Ishikawa (cell line): Measurements from ENCODE around the gene TMEM272.

Experiments
- CEBPB ChIP-seq: IDR thresholded peaks from 2 replicates; pipeline ENCODE4 v1.6.1; 2012
- CREB1 ChIP-seq: IDR thresholded peaks from 2 replicates; pipeline ENCODE4 v1.6.1; 2012; ENCODE audit warnings: low read depth
- EGR1 ChIP-seq: IDR thresholded peaks from 2 replicates; pipeline ENCODE4 v1.6.1; 2012
- EP300 ChIP-seq: IDR thresholded peaks from 2 replicates; pipeline ENCODE4 v1.6.1; 2012; ENCODE audit warnings: borderline replicate concordance
- FOXM1 ChIP-seq: IDR thresholded peaks from 2 replicates; pipeline ENCODE4 v1.6.1; 2012; ENCODE audit warnings: low read depth, borderline replicate concordance
- MAX ChIP-seq: IDR thresholded peaks from 2 replicates; pipeline ENCODE4 v1.6.1; 2012
- NFIC ChIP-seq: IDR thresholded peaks from 2 replicates; pipeline ENCODE4 v1.6.1; 2012
- RAD21 ChIP-seq: IDR thresholded peaks from 2 replicates; pipeline ENCODE4 v1.6.1; 2012; ENCODE audit warnings: low read depth
- REST ChIP-seq: IDR thresholded peaks from 2 replicates; pipeline ENCODE4 v1.6.1; 2012; ENCODE audit warnings: low read depth, mild to moderate bottlenecking
- TAF1 ChIP-seq: IDR thresholded peaks from 2 replicates; pipeline ENCODE4 v1.6.1; 2012; ENCODE audit warnings: low read depth, mild to moderate bottlenecking
- TCF12 ChIP-seq: IDR thresholded peaks from 2 replicates; pipeline ENCODE4 v1.6.1; 2012; ENCODE audit warnings: low read depth
- TEAD4 ChIP-seq: IDR thresholded peaks from 2 replicates; pipeline ENCODE4 v1.6.1; 2012
- USF1 ChIP-seq: IDR thresholded peaks from 2 replicates; pipeline ENCODE4 v1.6.1; 2012
- YY1 ChIP-seq: IDR thresholded peaks from 2 replicates; pipeline ENCODE4 v1.6.1; 2012; ENCODE audit warnings: low read depth
- ZBTB7A ChIP-seq: IDR thresholded peaks from 2 replicates; pipeline ENCODE4 v1.6.1; 2012; ENCODE audit warnings: low read depth

TMEM272 gene

GRCh38 chr13:51833980-51834379 lies 11.0 kb downstream of the TMEM272 start:
- TF ChIP-seq TEAD4: no peak
- no peak for TF ChIP-seq MAX
- no peak for TF ChIP-seq USF1
- TF ChIP-seq TCF12: no peak
- no peak for TF ChIP-seq ZBTB7A
- no peak for TF ChIP-seq RAD21
- no peak for TF ChIP-seq REST
- TF ChIP-seq NFIC: no peak
- TF ChIP-seq CEBPB: no peak

- peak; percentile 52 for TF ChIP-seq RAD21
- TF ChIP-seq FOXM1: no peak
- TF ChIP-seq NFIC: no peak
- no peak for TF ChIP-seq YY1
- no peak for TF ChIP-seq EP300
- TF ChIP-seq MAX: no peak
- TF ChIP-seq TAF1: no peak
Observed at GRCh38 chr13:51832471-51833152, 12.4 kb downstream of the TMEM272 start.

- no peak for TF ChIP-seq REST
- no peak for TF ChIP-seq EGR1
- no peak for TF ChIP-seq YY1
- TF ChIP-seq MAX: no peak
- TF ChIP-seq ZBTB7A: no peak
- TF ChIP-seq NFIC: no peak
- TF ChIP-seq USF1: no peak
- TF ChIP-seq EP300: no peak
- no peak for TF ChIP-seq RAD21
- no peak for TF ChIP-seq CREB1
- no peak for TF ChIP-seq TAF1
- TF ChIP-seq TCF12: no peak
- no peak for TF ChIP-seq FOXM1
- no peak for TF ChIP-seq TEAD4
- TF ChIP-seq CEBPB: no peak
Observed at GRCh38 chr13:51831519-51831918, 13.5 kb downstream of the TMEM272 start.

- TF ChIP-seq TAF1 (no peak), RAD21 (no peak), EP300 (no peak), USF1 (no peak), EGR1 (no peak)
Observed at GRCh38 chr13:51829568-51829899, 15.4 kb downstream of the TMEM272 start.

- TF ChIP-seq RAD21: no peak
- TF ChIP-seq MAX: no peak
- TF ChIP-seq YY1: no peak
- TF ChIP-seq CEBPB: no peak
- no peak for TF ChIP-seq FOXM1
- no peak for TF ChIP-seq TCF12
- no peak for TF ChIP-seq EP300
- TF ChIP-seq REST: no peak
- TF ChIP-seq NFIC: no peak
- no peak for TF ChIP-seq EGR1
- no peak for TF ChIP-seq ZBTB7A
- TF ChIP-seq TEAD4: no peak
- no peak for TF ChIP-seq TAF1
- TF ChIP-seq CREB1: no peak
Observed at GRCh38 chr13:51828730-51829567, 16.0 kb downstream of the TMEM272 start.
